ENCODE results near the gene STX8. TPM values are rescaled to one million over a fixed set of nuclear protein-coding genes. Genes with fewer than 3 reads are reported as not detected.

Gene STX8
- total and polyA plus RNA-seq, 7 donors, result 34.0 to 70.6 (median 50.5) TPM

DNA sequence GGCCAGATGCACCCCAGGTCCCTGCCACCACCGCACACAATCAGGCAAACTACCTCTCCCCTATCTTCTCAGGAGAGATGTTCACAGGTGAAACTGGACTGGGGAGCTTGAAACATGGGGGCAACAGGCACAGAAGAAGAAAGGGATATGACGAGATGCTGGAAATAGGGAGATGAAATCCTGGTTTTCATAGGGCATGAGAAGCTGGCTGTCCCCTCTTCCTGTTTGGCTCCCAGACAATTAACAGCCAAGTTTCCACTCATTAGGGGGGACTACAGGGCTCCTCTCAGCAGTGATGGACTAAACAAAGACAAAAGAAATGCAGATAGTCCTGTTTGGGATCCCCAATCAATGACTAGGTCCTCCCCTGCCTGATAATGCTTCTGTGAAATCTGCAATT, 288.3 kb downstream of the STX8 start:
- TF ChIP-seq, protein P1, sequence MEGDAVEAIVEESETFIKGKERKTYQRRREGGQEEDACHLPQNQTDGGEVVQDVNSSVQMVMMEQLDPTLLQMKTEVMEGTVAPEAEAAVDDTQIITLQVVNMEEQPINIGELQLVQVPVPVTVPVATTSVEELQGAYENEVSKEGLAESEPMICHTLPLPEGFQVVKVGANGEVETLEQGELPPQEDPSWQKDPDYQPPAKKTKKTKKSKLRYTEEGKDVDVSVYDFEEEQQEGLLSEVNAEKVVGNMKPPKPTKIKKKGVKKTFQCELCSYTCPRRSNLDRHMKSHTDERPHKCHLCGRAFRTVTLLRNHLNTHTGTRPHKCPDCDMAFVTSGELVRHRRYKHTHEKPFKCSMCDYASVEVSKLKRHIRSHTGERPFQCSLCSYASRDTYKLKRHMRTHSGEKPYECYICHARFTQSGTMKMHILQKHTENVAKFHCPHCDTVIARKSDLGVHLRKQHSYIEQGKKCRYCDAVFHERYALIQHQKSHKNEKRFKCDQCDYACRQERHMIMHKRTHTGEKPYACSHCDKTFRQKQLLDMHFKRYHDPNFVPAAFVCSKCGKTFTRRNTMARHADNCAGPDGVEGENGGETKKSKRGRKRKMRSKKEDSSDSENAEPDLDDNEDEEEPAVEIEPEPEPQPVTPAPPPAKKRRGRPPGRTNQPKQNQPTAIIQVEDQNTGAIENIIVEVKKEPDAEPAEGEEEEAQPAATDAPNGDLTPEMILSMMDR (IDR thresholded peaks at IDR 0.05), result no peak
- Histone ChIP-seq H3K36me3 (ENCODE audit: insufficient read depth in 1 of 2, low read depth in 1 of 2) (no peaks in the 10 kb centered on the region), H3K27me3 (ENCODE audit: insufficient read depth in 3 of 3, low read length in 2 of 3) (no peaks in the 10 kb centered on the region), H3K4me3 (no peak overlapping the region), H3K9me3 (no peaks in the 10 kb centered on the region), H3K27ac (no peak overlapping the region), H3K4me1 (peaks cover under 1% of the 10 kb centered on the region)
- no peak for ATAC-seq
- DNase-seq, result no peak
- intact Hi-C loops (cut with DNase I), result no loop called here
- 86 to 100% (median 89%) methylated on average over 2 of the region's 2 CpGs for WGBS, 3 donors

GRCh38 chr17:9286434-9286833, 289.2 kb downstream of the STX8 start:
- ATAC-seq (no peak), DNase-seq (no peak)
- TF ChIP-seq, protein P1 (IDR thresholded peaks at IDR 0.05), result no peak
- WGBS, 3 donors, result 59 to 66% (median 61%) methylated on average over 7 of the region's 7 CpGs
- Histone ChIP-seq H3K9me3 (no peaks in the 10 kb centered on the region), H3K4me3 (no peak overlapping the region), H3K27ac (no peak overlapping the region), H3K36me3 (ENCODE audit: insufficient read depth in 1 of 2, low read depth in 1 of 2) (no peaks in the 10 kb centered on the region), H3K27me3 (ENCODE audit: insufficient read depth in 3 of 3, low read length in 2 of 3) (no peaks in the 10 kb centered on the region), H3K4me1 (no peaks in the 10 kb centered on the region)
- intact Hi-C loops (cut with DNase I), result no loop called here

DNA sequence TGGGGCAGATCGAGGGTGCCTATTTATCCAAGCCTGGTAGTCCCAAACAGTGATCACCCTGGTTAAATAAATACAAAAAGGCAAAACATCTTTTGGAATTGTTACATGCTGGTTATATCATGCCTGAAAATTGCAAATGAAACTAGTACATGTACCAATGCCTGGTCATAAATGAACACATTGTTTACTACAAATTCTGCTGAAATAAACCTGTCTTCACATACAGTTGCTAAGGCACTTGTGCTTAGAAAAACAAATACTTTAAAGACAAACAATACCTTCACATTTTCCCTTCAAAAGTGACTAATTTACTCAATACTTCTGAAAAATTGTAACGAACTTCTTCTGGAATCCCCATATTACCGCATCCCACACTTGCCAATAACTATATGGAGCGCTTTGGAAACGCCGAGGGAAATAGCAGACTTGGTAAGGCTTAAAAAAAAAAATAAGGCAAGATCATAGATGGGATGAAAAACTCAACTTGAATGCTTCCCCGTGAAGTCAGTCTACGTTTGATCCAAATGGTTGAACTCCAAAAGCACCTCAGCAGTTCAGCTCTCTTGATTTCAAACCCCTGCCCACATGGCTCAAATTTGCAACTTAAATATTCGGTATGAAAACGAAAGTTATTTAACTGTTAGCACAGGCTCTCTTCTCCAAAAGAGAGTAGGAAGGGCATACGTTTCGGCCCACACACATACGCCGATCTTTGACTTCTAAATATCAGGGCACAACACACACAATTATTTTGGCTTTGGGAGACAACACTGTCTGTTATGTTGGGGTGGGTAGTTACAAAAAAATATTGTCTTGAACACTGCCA, 289.8 kb downstream of the STX8 start:
- H3K27me3 ChIP-seq (ENCODE audit: insufficient read depth in 3 of 3, low read length in 2 of 3), result no peaks in the 10 kb centered on the region
- 70 to 82% (median 73%) methylated on average over 14 of the region's 14 CpGs for WGBS, 3 donors
- no peak overlapping the region for H3K4me3 ChIP-seq
- no peak for ATAC-seq
- H3K27ac ChIP-seq, result no peak overlapping the region
- H3K9me3 ChIP-seq, result no peaks in the 10 kb centered on the region
- DNase-seq, result no peak
- intact Hi-C loops (cut with DNase I), result no loop called here
- TF ChIP-seq, protein P1 (IDR thresholded peaks at IDR 0.05), result no peak
- H3K4me1 ChIP-seq, result no peaks in the 10 kb centered on the region
- H3K36me3 ChIP-seq (ENCODE audit: insufficient read depth in 1 of 2, low read depth in 1 of 2), result no peaks in the 10 kb centered on the region

DNA sequence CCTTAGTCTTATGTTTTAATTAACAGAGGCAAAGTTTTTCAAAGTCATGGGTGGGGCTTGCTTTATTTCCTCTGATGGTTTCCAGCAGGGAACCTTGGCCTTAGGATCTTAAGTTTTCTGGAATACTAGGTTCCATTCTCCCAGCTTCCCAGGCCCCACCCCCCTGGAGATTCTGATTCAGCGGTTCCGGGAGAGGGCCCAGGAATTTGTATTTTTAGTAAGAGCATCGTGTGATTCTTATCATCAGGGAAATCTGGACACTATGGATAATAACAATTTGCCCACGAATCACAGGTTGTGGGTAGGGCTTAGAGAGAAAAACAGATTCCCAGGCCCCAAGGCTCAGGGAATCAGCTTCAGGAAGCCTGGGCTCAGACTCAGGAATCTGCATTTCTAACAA, 290.7 kb downstream of the STX8 start:
- ATAC-seq, result no peak
- no peaks in the 10 kb centered on the region for H3K27me3 ChIP-seq (ENCODE audit: insufficient read depth in 3 of 3, low read length in 2 of 3)
- no peak overlapping the region for H3K27ac ChIP-seq
- WGBS, 3 donors, result 54 to 64% (median 64%) methylated on average over 4 of the region's 4 CpGs
- no peaks in the 10 kb centered on the region for H3K36me3 ChIP-seq (ENCODE audit: insufficient read depth in 1 of 2, low read depth in 1 of 2)
- intact Hi-C loops (cut with DNase I), result no loop called here
- H3K4me3 ChIP-seq, result no peak overlapping the region
- TF ChIP-seq, protein P1 (IDR thresholded peaks at IDR 0.05), result no peak
- DNase-seq, result no peak
- H3K4me1 ChIP-seq, result no peaks in the 10 kb centered on the region
- H3K9me3 ChIP-seq, result no peaks in the 10 kb centered on the region

DNA sequence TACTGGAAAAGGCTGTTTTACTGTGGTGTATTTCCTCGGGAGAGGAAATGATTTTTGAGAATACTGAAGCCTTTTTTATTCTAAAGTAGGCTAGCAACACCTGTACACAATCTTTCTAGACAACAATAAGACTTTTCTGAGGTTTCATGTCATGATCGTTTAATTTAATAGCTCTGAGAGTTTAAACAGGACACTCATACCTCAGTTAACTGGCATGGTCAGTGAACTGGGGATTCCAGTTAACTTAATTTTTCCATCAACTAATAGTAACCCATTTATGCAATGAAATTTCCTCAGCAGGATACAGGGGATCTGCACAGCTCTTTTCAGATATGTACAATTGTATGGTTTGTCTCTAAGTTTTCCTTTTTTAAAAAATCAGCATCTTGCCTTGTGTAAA, 291.7 kb downstream of the STX8 start:
- Histone ChIP-seq H3K27ac (no peak overlapping the region), H3K9me3 (no peaks in the 10 kb centered on the region), H3K36me3 (ENCODE audit: insufficient read depth in 1 of 2, low read depth in 1 of 2) (no peaks in the 10 kb centered on the region), H3K4me3 (no peak overlapping the region), H3K27me3 (ENCODE audit: insufficient read depth in 3 of 3, low read length in 2 of 3) (no peaks in the 10 kb centered on the region), H3K4me1 (no peaks in the 10 kb centered on the region)
- 70 to 79% (median 71%) methylated on average over 2 of the region's 2 CpGs for WGBS, 3 donors
- intact Hi-C loops (cut with DNase I), result no loop called here
- TF ChIP-seq, protein P1 (IDR thresholded peaks at IDR 0.05), result no peak
- ATAC-seq (no peak), DNase-seq (no peak)
